ENCODE data around the gene SF3B5.

DNA sequence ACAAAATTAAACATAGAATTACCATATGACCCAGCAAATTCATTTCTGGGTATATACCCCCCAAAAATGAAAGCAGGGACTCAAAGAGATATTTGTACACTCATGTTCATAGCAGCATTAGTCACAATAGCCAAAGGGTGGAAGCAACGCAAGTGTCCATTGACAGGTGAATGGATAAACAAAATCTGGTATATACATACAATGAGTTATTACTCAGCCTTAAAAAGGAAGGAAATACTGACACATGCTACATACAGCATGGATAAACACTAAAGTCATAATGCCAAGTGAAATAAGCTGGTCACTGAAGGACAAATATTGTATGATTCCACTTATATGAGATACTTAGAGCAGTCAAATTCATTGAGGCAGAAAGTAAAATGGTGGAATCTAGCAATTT is 49.6 kb upstream of the SF3B5 start:
- TF ChIP-seq, protein P1, sequence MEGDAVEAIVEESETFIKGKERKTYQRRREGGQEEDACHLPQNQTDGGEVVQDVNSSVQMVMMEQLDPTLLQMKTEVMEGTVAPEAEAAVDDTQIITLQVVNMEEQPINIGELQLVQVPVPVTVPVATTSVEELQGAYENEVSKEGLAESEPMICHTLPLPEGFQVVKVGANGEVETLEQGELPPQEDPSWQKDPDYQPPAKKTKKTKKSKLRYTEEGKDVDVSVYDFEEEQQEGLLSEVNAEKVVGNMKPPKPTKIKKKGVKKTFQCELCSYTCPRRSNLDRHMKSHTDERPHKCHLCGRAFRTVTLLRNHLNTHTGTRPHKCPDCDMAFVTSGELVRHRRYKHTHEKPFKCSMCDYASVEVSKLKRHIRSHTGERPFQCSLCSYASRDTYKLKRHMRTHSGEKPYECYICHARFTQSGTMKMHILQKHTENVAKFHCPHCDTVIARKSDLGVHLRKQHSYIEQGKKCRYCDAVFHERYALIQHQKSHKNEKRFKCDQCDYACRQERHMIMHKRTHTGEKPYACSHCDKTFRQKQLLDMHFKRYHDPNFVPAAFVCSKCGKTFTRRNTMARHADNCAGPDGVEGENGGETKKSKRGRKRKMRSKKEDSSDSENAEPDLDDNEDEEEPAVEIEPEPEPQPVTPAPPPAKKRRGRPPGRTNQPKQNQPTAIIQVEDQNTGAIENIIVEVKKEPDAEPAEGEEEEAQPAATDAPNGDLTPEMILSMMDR (IDR thresholded peaks at IDR 0.05; ENCODE audit: insufficient read depth, low read depth, low read length), result no peak
- TF ChIP-seq EZH2 (IDR thresholded peaks at IDR 0.05; ENCODE audit: insufficient read depth, low read length), result no peak

Measured in astrocyte (in vitro differentiated cells and primary cell).